Stomach smooth muscle (tissue), 2 donors: ENCODE data around the gene BCL2L12.

ENCODE experiments used
- H3K27ac ChIP-seq: one replicate; pipeline ENCODE4 v1.7.0; 2013; ENCODE audit warnings: mild to moderate bottlenecking, low read length, inconsistent platforms
- H3K27me3 ChIP-seq, 2 donors: one replicate each; pipeline ENCODE4 v1.7.0; 2013; ENCODE audit warnings: low read length in 2 of 2; ENCODE audit not compliant: insufficient read depth in 2 of 2, control insufficient read depth in 1 of 2
- H3K36me3 ChIP-seq, 2 donors: one replicate each; pipeline ENCODE4 v1.7.0; 2013; ENCODE audit warnings: low read length in 2 of 2; ENCODE audit not compliant: control insufficient read depth in 2 of 2, insufficient read depth in 2 of 2
- H3K4me1 ChIP-seq: one replicate; pipeline ENCODE4 v1.7.0; 2013; ENCODE audit warnings: low read length; ENCODE audit not compliant: control insufficient read depth, insufficient read depth
- H3K4me3 ChIP-seq, 2 donors: one replicate each; pipeline ENCODE4 v1.7.0; 2013; ENCODE audit warnings: low read length in 2 of 2
- H3K9ac ChIP-seq, 2 donors: one replicate each; pipeline ENCODE4 v1.7.0; 2013; ENCODE audit warnings: low read length in 2 of 2, mild to moderate bottlenecking in 1 of 2
- H3K9me3 ChIP-seq, 2 donors: one replicate each; pipeline ENCODE4 v1.7.0; 2013; ENCODE audit warnings: low read length in 2 of 2; ENCODE audit not compliant: control insufficient read depth in 2 of 2
- donor health status: healthy.
- donor health status: Pancreatic carcinoma.

Gene BCL2L12

DNA sequence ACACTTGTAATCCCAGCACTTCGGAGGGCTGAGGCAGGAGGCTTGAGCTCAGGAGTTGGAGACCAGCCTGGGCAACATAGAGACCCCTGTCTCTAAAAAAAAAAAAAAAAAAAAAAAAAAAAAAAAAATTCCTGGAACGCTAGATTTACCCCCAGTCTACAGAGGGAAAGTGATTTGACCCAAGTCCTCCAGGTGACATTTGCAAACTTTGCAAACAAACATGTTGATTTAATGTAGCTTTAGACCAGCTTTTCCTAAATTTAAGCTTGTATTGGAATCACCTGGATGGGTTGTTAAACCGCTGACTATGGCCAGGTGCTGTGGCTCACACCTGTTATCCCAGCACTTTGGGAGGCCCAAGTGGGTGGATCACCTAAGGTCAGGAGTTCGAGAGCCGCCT lies 33.6 kb downstream of the BCL2L12 start:
- no peaks in the 10 kb centered on the region for H3K9me3 ChIP-seq

DNA sequence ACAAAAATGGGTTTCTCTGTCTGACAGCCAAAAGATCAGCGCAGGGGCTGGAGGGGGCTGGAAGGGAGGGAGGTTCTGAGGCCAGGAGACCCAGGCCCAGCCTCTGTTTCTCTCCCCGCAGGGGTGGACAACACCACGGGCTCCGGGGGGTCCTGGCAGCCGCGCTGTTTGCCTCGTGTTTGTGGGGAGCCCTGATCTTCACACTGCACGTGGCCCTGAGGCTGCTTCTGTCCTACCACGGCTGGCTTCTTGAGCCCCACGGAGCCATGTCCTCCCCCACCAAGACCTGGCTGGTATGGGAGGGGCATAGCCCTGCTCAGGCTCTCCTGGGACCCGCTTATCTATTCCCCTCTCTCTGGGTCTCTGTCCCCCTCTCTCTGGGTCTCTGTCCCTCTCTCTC lies 34.8 kb downstream of the BCL2L12 start:
- H3K4me1 ChIP-seq: no peaks in the 10 kb centered on the region
- H3K9ac ChIP-seq: no peak overlapping the region
- no peaks in the 10 kb centered on the region for H3K27me3 ChIP-seq
- no peaks in the 10 kb centered on the region for H3K9me3 ChIP-seq
- no peak overlapping the region for H3K4me3 ChIP-seq
- no peak overlapping the region for H3K27ac ChIP-seq
- no peaks in the 10 kb centered on the region for H3K36me3 ChIP-seq

More for the DNA sequence above, 33.6 kb downstream of the BCL2L12 start:
- Histone ChIP-seq H3K27me3 (no peaks in the 10 kb centered on the region), H3K4me3 (no peak overlapping the region), H3K36me3 (no peaks in the 10 kb centered on the region), H3K4me1 (no peaks in the 10 kb centered on the region), H3K27ac (no peak overlapping the region), H3K9ac (no peak overlapping the region)

DNA sequence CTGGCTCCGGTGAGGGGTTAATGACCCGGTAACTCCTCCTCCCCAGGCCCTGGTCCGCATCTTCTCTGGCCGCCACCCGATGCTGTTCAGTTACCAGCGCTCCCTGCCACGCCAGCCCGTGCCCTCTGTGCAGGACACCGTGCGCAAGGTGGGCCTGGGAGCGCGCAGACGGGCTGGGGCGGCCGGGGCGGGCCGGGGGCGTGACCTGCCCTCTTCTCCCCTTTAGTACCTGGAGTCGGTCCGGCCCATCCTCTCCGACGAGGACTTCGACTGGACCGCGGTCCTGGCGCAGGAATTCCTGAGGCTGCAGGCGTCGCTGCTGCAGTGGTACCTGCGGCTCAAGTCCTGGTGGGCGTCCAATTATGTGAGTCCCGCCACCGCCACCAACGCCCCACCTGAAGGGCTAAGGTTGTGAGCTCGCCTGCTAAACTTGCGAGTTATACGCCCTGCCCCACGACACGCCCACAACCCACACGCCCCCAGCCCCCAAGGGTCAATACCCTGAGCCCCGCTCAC lies 35.6 kb downstream of the BCL2L12 start:
- Histone ChIP-seq H3K27ac (no peak overlapping the region), H3K9me3 (no peaks in the 10 kb centered on the region), H3K27me3 (no peaks in the 10 kb centered on the region), H3K4me3 (no peak overlapping the region), H3K9ac (no peak overlapping the region), H3K36me3 (no peaks in the 10 kb centered on the region), H3K4me1 (no peaks in the 10 kb centered on the region)

DNA sequence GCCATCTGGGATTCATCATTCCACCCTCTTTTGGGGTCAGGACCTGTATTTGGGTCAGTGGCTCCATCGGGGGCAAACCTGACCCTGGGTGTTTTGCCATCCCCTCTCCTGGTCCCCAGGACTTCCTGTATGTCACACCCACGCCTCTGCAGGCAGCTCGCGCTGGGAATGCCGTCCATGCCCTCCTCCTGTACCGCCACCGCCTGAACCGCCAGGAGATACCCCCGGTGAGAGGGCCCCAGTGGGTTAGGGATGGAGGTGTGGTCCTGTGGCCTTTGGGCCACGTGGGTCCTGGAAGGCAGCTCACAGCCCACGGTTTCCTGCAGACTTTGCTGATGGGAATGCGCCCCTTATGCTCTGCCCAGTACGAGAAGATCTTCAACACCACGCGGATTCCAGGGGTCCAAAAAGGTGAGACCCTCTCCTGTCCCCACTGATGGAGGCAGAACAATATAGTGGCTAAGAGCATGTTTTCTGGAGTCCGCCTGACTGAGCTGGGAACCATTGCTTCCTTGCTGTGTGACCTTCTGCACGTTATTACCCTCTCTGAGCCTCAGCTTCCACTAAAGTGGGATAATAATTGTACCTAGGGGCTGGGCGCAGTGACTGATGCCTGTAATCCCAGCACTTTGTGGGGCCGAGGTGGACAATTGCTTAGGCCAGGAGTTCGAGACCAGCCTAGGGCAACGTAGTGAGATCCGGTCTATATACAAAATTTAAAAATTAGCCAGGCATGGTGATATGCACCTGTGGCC lies 39.3 kb downstream of the BCL2L12 start:
- H3K36me3 ChIP-seq: no peaks in the 10 kb centered on the region
- H3K9me3 ChIP-seq: no peaks in the 10 kb centered on the region
- H3K4me3 ChIP-seq: no peak overlapping the region
- H3K9ac ChIP-seq: no peak overlapping the region
- H3K27ac ChIP-seq: no peak overlapping the region
- no peaks in the 10 kb centered on the region for H3K27me3 ChIP-seq
- H3K4me1 ChIP-seq: no peaks in the 10 kb centered on the region

DNA sequence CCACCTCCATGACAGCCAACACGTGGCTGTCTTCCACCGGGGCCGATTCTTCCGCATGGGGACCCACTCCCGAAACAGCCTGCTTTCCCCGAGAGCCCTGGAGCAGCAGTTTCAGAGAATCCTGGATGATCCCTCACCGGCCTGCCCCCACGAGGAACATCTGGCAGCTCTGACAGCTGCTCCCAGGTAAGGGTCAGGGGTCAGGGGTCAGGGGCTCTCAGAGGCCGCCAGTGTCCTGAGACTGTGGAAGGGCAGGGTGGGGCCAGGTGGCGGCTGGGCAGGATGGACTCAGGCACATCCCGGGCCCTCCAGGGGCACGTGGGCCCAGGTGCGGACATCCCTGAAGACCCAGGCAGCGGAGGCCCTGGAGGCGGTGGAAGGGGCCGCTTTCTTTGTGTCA lies 40.2 kb downstream of the BCL2L12 start:
- Histone ChIP-seq H3K4me3 (no peak overlapping the region), H3K36me3 (peaks cover 0 to 3% of the 10 kb centered on the region in 2 donors), H3K9me3 (no peaks in the 10 kb centered on the region), H3K27me3 (peaks cover 0 to 2% of the 10 kb centered on the region in 2 donors), H3K9ac (no peak overlapping the region), H3K27ac (no peak overlapping the region), H3K4me1 (no peaks in the 10 kb centered on the region)

DNA sequence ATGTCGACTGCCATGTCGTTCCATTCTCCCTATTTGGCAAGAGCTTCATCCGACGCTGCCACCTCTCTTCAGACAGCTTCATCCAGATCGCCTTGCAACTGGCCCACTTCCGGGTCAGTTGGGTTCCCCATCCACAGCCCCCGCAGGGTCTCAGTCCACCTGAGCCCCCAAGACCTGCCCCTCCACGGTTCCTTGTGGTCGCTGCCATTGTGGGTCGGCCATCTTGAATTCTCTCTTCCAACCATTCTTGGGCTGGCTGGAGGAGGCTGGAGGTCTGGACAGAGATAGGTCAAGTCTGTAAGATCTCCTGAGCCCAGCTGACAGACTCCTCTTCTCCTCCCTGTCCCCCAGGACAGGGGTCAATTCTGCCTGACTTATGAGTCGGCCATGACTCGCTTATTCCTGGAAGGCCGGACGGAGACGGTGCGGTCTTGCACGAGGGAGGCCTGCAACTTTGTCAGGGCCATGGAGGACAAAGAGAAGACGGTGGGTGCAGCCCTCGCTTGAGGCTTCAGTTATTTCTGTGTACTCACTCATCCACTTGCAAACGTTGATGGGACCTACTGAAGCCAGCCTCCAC lies 44.7 kb downstream of the BCL2L12 start:
- H3K4me3 ChIP-seq: no peak overlapping the region
- no peak overlapping the region for H3K9ac ChIP-seq
- no peaks in the 10 kb centered on the region for H3K9me3 ChIP-seq
- peaks cover 0 to 3% of the 10 kb centered on the region in 2 donors for H3K36me3 ChIP-seq
- no peak overlapping the region for H3K27ac ChIP-seq
- no peaks in the 10 kb centered on the region for H3K4me1 ChIP-seq
- H3K27me3 ChIP-seq: peaks cover 0 to 2% of the 10 kb centered on the region in 2 donors

DNA sequence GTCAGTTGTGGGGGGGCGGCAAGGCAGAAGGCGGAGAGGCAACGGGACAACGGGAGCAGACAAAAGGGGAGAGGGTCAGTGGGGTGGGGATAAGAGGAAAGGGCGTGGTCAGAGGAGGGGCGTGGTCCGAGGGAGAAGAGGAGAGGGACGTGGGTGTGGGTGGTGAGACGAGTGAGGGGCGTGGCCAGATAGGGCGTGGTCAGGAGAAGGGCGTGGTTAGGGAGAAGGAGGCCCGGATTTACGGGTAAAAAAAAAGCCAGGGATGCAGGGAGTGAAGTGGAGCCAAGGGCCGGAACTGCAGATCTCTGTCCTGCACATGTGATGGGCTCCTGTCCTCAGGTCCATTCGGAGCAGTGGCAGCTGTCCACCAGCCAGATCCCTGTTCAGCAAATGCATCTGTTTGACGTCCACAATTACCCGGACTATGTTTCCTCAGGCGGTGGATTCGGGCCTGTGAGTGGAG lies 46.7 kb downstream of the BCL2L12 start:
- H3K4me1 ChIP-seq: peaks cover 2% of the 10 kb centered on the region
- no peak overlapping the region for H3K4me3 ChIP-seq
- H3K9ac ChIP-seq: no peak overlapping the region
- peaks cover 0 to 2% of the 10 kb centered on the region in 2 donors for H3K27me3 ChIP-seq
- peaks cover 0 to 3% of the 10 kb centered on the region in 2 donors for H3K36me3 ChIP-seq
- H3K9me3 ChIP-seq: no peaks in the 10 kb centered on the region
- no peak overlapping the region for H3K27ac ChIP-seq

DNA sequence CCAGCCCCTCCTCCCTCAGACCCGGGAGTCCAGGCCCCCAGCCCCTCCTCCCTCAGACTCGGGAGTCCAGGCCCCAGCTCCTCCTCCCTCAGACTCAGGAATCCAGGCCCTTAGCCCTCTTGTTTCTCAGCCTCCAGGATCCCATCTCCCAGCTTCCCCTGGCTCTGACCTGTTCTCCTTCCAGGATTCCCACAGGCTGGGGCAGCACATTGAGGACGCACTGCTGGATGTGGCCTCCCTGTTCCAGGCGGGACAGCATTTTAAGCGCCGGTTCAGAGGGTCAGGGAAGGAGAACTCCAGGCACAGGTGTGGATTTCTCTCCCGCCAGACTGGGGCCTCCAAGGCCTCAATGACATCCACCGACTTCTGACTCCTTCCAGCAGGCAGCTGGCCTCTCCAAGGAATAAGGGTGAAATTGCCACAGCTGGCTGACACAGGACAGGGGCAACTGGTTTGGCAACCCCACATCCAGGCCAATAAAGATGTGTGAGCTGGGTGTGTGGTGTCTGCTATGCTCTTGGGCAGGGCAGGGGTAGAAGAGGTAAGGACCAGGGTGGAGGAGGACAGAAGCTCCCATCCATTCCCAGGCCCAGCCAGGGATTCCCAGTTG lies 47.6 kb downstream of the BCL2L12 start:
- H3K27ac ChIP-seq: no peak overlapping the region
- no peak overlapping the region for H3K4me3 ChIP-seq
- peaks cover 0 to 3% of the 10 kb centered on the region in 2 donors for H3K36me3 ChIP-seq
- H3K9ac ChIP-seq: no peak overlapping the region
- peaks cover 0 to 2% of the 10 kb centered on the region in 2 donors for H3K27me3 ChIP-seq
- peaks cover 2% of the 10 kb centered on the region for H3K4me1 ChIP-seq
- H3K9me3 ChIP-seq: no peaks in the 10 kb centered on the region

DNA sequence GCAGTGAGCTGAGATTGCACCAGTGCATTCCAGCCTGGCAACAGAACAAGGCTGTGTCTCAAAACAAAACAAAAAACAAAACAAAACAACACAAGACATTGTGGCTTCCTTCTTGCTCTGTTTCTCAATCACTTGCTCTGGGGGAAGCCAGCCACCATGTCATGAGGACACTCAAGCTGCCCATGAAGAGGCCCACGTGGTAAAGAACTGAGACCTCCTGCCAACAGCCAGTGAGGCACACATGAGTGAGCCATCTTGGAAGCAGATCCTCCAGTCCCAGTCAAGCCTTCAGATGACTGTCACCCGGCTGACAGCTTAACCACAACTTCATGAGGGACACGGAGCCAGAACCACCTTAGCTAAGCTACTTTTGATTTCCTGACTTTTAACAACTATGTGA lies 50.4 kb downstream of the BCL2L12 start:
- H3K9me3 ChIP-seq: no peaks in the 10 kb centered on the region
- H3K36me3 ChIP-seq: no peaks in the 10 kb centered on the region
- no peak overlapping the region for H3K9ac ChIP-seq
- H3K27ac ChIP-seq: no peak overlapping the region
- H3K4me1 ChIP-seq: peaks cover 2% of the 10 kb centered on the region
- no peak overlapping the region for H3K4me3 ChIP-seq
- H3K27me3 ChIP-seq: no peaks in the 10 kb centered on the region

DNA sequence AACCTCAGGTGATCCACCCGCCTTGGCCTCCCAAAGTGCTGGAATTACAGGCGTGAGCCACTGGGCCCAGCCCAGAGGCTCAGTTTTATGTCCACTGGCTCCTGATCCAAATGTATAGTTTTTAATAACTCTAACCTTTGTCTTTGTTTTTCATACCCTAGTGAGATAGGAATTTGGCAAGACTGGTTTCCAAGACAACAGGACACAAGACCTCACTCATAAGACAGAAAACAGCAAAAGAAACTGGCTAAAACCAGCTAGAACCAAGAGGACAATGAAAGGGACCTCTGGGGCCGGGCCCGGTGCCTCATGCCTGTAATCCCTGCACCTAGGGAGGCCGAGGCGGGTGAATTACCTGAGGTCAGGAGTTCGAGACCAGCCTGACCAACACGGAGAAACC lies 52.8 kb downstream of the BCL2L12 start:
- Histone ChIP-seq H3K27me3 (no peaks in the 10 kb centered on the region), H3K9ac (no peak overlapping the region), H3K4me1 (peaks cover 2% of the 10 kb centered on the region), H3K4me3 (no peak overlapping the region), H3K36me3 (no peaks in the 10 kb centered on the region), H3K27ac (no peak overlapping the region), H3K9me3 (no peaks in the 10 kb centered on the region)
